ENCODE measurements around the gene CHRM5. TPM values are rescaled to one million over a fixed set of nuclear protein-coding genes. Genes with fewer than 3 reads are reported as not detected.

The CHRM5 gene
- total RNA-seq, 4 donors from 2014 or later, result not detected

DNA sequence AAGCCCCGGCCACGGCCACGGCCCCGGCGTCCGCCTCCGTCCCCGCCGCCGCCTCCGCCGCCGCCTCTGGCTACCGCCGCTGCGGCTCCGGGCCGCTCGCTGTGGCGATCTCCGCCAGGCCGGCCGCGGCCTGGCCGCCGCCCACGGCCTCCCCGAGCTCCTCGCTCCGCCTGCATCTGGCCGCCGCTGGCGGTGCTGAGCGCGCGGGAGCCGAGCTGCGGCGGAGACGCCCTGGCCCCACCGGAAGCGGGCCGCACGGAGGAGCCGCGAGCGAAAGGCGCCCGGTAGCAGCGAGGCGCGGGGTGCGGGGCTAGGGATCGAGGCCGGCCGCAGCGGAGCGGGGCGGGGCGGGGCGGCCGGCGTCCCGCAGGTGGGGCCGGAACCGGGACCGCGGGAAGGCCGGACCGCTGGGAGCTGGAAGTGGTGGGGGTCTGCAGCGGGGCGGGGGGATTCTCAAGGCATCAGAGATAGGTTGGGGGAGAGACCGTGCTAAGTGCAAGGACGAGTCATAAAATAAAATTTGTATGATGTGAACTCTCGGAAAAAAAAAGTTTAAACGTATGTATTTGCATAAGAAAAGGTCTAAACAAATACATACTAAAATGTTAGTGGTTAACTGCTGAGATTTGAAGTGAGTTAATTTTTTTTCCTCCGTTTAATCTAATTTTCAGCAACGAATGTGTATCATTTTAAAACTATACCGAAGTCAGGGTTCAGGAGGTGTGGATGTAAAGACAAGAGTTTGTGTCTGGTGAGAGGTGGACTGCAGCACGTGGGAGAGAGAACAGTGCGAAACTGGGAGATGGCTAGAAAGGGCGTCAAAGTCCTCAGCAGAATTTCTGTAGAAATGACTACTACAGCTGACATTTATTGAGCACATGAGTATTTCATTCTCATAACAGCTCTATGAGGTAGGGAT, 70.8 kb downstream of the CHRM5 start, which contains the start of gene AVEN:
AVEN (minus strand) TSS at position 334 of the 919 bp plus-strand sequence; CDS start at position 176, 158 bp downstream.
- Histone ChIP-seq H3K36me3 (no peaks in the 10 kb centered on the region), H3K27me3 (no peaks in the 10 kb centered on the region), H3K4me3 (peak within 1 kb of the TSS; percentile 65 to 95 (median 84)), H3K4me1 (peaks cover 5 to 36% (median 6%) of the 10 kb centered on the region in 3 donors), H3K27ac (peak within 1 kb of the TSS; percentile 90 to 99 (median 97)), H3K9me3 (no peaks in the 10 kb centered on the region)
- no peak for DNase-seq
- no peak for TF ChIP-seq POLR2A (IDR thresholded peaks at IDR 0.05)
- TF ChIP-seq, protein P1, sequence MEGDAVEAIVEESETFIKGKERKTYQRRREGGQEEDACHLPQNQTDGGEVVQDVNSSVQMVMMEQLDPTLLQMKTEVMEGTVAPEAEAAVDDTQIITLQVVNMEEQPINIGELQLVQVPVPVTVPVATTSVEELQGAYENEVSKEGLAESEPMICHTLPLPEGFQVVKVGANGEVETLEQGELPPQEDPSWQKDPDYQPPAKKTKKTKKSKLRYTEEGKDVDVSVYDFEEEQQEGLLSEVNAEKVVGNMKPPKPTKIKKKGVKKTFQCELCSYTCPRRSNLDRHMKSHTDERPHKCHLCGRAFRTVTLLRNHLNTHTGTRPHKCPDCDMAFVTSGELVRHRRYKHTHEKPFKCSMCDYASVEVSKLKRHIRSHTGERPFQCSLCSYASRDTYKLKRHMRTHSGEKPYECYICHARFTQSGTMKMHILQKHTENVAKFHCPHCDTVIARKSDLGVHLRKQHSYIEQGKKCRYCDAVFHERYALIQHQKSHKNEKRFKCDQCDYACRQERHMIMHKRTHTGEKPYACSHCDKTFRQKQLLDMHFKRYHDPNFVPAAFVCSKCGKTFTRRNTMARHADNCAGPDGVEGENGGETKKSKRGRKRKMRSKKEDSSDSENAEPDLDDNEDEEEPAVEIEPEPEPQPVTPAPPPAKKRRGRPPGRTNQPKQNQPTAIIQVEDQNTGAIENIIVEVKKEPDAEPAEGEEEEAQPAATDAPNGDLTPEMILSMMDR (IDR thresholded peaks at IDR 0.05), result peak in 1 of 6 experiments; percentile 5
- intact Hi-C loops (cut with DNase I), result no loop called here
- 1 to 2% methylated on average over 23 of the region's 82 CpGs for WGBS, 2 donors

GRCh38 chr15:34039790-34040113, 71.5 kb downstream of the CHRM5 start:
- no peak for TF ChIP-seq POLR2A (IDR thresholded peaks at IDR 0.05)
- TF ChIP-seq, protein P1 (IDR thresholded peaks at IDR 0.05), result no peak
- Histone ChIP-seq H3K4me3 (peak overlapping the region in 3 of 4 donors; percentile 79 to 95 (median 90)), H3K4me1 (peaks cover 5 to 32% (median 6%) of the 10 kb centered on the region in 3 donors), H3K27me3 (no peaks in the 10 kb centered on the region), H3K36me3 (no peaks in the 10 kb centered on the region), H3K27ac (peak overlapping the region in 1 of 4 donors; percentile 98), H3K9me3 (no peaks in the 10 kb centered on the region)
- no peak for DNase-seq
- intact Hi-C loops (cut with DNase I), result no loop called here
- WGBS, 2 donors, result 63 to 65% methylated on average over 1 of the region's 1 CpG

- Histone ChIP-seq H3K27me3 (no peaks in the 10 kb centered on the region), H3K4me3 (no peak overlapping the region), H3K9me3 (no peaks in the 10 kb centered on the region), H3K27ac (no peak overlapping the region), H3K36me3 (no peaks in the 10 kb centered on the region), H3K4me1 (peaks cover 5 to 10% (median 6%) of the 10 kb centered on the region in 3 donors)
- intact Hi-C loops (cut with DNase I), result no loop called here
- no peak for DNase-seq
- 74 to 78% methylated on average over 1 of the region's 1 CpG for WGBS, 2 donors
- TF ChIP-seq POLR2A (IDR thresholded peaks at IDR 0.05), result no peak
- TF ChIP-seq, protein P1 (IDR thresholded peaks at IDR 0.05), result no peak
Measured at GRCh38 chr15:34043391-34043790, 75.1 kb downstream of the CHRM5 start.

DNA sequence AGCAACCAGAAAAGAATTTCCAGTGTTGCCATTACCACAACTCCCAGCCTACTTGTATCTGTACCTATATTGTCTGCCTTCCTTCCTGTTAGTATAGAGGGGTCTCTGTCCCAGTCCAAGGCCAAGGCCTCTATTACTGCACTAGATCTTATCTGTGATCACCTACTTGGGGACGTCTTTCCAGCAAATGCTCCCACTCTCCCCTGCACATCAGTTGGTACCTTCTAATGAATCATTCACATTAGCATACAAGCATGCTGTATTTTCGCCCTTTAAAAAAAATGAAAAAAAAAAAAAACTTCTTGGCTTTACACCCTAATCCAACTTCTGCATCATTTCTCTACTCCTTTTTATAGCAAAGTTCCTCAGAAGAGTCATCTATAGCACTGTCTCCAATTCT, 75.5 kb downstream of the CHRM5 start:
- Histone ChIP-seq H3K4me3 (no peak overlapping the region), H3K27me3 (no peaks in the 10 kb centered on the region), H3K27ac (no peak overlapping the region), H3K9me3 (no peaks in the 10 kb centered on the region), H3K4me1 (peaks cover 5 to 10% (median 6%) of the 10 kb centered on the region in 3 donors), H3K36me3 (no peaks in the 10 kb centered on the region)
- no peak for DNase-seq
- 74 to 83% methylated on average over 2 of the region's 2 CpGs for WGBS, 2 donors
- no peak for TF ChIP-seq POLR2A (IDR thresholded peaks at IDR 0.05)
- TF ChIP-seq, protein P1 (IDR thresholded peaks at IDR 0.05), result no peak
- intact Hi-C loops (cut with DNase I), result no loop called here

DNA sequence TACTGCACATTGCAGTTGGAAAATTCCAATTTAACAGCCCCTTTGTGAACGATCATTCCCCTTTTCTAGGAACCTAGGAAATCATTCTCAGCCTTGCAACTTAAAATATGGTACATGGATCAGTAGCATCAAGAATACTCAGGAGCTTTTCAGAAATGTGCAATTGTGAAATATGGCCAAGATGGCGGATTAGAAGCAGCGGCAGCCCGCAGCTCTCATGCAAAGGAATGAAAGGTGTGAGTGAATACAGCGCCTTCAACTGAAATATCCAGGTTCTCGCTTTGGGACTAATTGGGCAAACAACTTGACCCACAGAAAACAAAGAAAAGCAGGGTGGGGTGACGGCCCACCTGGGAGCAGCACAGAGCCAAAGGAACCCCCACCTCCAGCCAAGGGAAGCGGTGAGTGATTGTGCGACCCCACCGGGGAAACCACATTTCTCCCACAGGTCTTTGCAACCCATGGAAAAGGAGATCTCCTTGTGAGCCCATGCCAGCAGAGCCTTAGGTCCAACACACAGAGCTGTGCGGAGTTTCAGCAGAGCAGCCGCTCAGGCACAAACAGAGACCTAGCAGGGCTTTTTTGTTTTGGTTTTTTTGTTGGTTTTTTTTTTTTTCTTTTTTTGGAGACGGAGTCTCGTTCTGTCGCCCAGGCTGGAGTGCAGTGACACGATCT, 78.3 kb downstream of the CHRM5 start:
- 89 to 90% methylated on average over 11 to 12 of the region's 16 CpGs for WGBS, 2 donors
- intact Hi-C loops (cut with DNase I), result no loop called here
- peaks cover 0 to 17% (median 16%) of the 10 kb centered on the region in 3 donors for H3K9me3 ChIP-seq
- no peaks in the 10 kb centered on the region for H3K27me3 ChIP-seq
- no peaks in the 10 kb centered on the region for H3K4me1 ChIP-seq
- no peak for DNase-seq
- no peaks in the 10 kb centered on the region for H3K36me3 ChIP-seq
- no peak overlapping the region for H3K27ac ChIP-seq
- H3K4me3 ChIP-seq, result no peak overlapping the region
- TF ChIP-seq POLR2A (IDR thresholded peaks at IDR 0.05), result no peak
- TF ChIP-seq, protein P1 (IDR thresholded peaks at IDR 0.05), result no peak

Measured in esophagus squamous epithelium (tissue), 5 donors.